Measurements from ENCODE around the gene TRIM16.
"Not testable (repeated sequence)": the region's sequence is repeated elsewhere in the genome, so short reads cannot be mapped to it uniquely, and the experiment has no call there.

Gene TRIM16

DNA sequence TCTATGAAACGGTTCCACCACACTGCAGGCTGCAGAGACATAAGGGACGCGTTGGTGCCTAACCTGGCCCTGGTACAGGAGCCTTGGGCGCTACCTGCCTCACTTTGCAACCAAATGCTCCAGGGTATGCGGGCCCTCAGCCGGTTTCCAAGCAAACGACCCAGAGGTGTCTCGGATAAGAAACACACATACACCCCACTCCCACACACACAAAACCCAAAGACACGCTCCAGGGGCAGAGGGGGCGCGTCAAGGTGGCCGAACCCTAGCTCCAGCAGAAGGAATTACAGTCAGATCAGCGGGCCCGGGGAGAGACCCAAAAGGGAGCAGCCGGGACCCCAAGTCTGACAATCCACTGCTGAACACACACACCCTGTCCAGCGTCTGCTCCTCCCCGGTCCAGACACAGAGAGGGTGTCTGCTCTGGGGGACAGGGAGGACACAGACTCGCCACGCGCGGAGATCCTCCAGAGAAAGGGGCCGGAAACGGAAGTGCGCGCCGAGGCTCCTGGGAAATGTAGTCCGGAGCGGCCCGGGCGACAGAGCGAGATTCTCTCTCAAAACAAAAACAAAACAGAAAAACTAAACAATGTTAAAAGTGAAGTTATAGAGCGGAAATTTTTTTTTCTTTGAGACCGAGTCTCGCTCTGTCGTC, at the start of gene TRIM16:
TRIM16 (minus strand) TSS at position 488 of the 655 bp plus-strand sequence. CDS start 32,702 bp downstream, outside the sequence.
- DNase-seq (ENCODE audit: low read depth, low spot score): peak; percentile 57

GRCh38 chr17:15733174-15733789, 49.2 kb upstream of the TRIM16 start:
- not testable (repeated sequence) for DNase-seq (ENCODE audit: low read depth, low spot score)

GRCh38 chr17:15731900-15732299, 47.8 kb upstream of the TRIM16 start, which contains the start of gene TBC1D26:
Gene TBC1D26, plus strand, starts transcription at chr17:15732283. Its CDS starts 3,066 bp downstream, at chr17:15735349.
- DNase-seq (ENCODE audit: low read depth, low spot score): not testable (repeated sequence)

DNA sequence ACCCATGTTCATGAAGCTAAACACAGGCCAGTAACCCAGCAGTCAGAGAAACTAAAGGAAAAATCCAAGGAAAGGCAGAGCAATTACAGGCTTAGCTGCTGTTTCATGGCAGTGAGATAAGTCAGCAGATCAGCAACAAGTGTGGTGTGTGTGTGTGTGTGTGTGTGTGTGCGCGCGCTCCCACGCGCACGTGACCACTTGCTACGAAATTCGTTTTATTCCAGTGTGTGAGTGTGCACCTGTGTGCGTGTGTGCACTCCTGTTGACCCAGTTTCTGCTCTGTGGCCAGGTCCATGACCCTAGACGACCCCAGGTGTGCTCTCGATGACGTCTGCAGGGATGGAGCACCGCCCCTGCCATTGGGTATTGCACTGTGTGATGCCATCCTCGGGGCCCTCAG, 46.4 kb upstream of the TRIM16 start:
- not testable (repeated sequence) for DNase-seq (ENCODE audit: low read depth, low spot score)

DNA sequence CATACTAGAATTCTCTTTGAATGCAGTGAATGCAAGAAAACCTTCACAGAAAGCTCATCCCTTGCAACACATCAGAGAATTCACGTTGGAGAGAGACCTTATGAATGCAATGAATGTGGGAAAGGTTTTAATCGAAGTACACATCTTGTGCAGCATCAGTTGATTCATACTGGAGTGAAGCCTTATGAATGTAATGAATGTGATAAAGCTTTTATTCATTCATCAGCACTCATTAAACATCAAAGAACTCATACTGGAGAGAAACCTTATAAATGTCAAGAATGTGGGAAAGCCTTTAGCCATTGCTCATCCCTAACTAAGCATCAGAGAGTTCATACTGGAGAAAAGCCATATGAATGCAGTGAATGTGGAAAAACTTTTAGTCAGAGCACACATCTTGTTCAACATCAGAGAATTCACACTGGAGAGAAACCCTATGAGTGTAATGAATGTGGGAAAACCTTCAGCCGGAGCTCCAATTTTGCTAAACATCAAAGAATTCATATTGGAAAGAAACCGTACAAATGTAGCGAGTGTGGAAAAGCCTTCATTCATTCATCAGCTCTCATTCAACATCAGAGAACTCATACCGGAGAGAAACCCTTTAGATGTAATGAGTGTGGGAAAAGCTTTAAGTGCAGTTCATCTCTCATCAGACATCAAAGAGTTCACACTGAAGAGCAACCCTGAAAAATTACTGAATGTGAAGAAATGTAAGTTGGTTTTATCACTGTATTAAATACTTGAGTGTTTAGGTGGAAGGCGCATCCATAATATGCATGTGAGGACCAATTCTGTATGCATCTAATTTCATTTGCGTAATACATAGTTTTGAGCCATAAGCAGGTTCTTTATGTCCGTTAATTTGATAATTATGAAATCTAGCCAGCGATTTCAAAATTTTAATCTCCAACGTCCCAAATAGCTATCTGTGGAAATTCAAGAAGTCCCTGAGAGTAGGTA, 32.8 kb upstream of the TRIM16 start:
- not testable (repeated sequence) for DNase-seq (ENCODE audit: low read depth, low spot score)

DNA sequence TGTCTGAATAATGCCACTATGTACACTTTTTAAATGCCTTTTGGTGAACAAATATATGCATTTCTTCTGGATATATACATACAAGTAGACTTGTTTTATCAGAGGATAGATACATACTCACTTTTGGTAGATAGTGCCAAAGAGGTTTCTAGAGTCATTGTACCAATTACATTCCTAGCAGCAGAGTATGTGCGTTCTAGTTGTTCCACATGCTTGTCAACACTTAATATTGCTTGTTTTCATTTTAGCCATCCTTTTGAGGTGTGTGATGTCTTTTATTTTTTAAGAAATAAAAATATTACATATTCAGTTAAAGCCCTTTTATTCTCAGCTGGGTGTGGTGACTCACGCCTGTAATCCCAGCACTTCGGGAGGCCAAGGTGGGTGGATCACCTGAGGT, 24.8 kb upstream of the TRIM16 start:
- not testable (repeated sequence) for DNase-seq (ENCODE audit: low read depth, low spot score)

- DNase-seq (ENCODE audit: low read depth, low spot score): not testable (repeated sequence)
Measured at GRCh38 chr17:15704813-15705212, 20.7 kb upstream of the TRIM16 start.

GRCh38 chr17:15704239-15704638, 20.1 kb upstream of the TRIM16 start:
- not testable (repeated sequence) for DNase-seq (ENCODE audit: low read depth, low spot score)

GRCh38 chr17:15699937-15700336, 15.8 kb upstream of the TRIM16 start:
- not testable (repeated sequence) for DNase-seq (ENCODE audit: low read depth, low spot score)

- peak; percentile 99 for DNase-seq (ENCODE audit: low read depth, low spot score)
Measured at GRCh38 chr17:15699413-15699924, 15.4 kb upstream of the TRIM16 start, which contains the start of gene ZNF286A. Gene ZNF286A, plus strand, starts transcription at chr17:15699752. Its CDS starts 578 bp downstream, at chr17:15700330.

GRCh38 chr17:15698967-15699366, 14.9 kb upstream of the TRIM16 start:
- DNase-seq (ENCODE audit: low read depth, low spot score): not testable (repeated sequence)

GRCh38 chr17:15687494-15687893, 3.4 kb upstream of the TRIM16 start:
- DNase-seq (ENCODE audit: low read depth, low spot score): not testable (repeated sequence)

DNA sequence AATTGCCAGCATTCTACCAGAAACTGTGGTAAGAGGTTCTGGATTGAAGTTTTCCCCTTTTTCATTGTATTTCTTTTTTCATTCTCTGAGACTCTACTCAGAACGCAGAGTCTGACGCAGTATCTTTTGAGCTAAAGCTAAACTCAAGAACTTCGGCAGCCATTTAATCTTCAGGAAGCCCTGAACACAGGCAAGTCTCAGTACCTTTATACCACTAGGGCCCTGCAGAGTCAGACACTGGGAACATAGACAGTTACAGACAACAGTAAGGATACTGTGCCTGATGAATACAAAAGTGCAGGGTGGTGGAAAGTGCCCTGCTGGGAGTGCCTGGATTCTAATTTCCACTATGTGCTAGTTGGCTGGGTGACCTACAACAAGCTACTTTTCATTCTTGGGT, 976 bp downstream of the TRIM16 start:
- DNase-seq (ENCODE audit: low read depth, low spot score): not testable (repeated sequence)

DNA sequence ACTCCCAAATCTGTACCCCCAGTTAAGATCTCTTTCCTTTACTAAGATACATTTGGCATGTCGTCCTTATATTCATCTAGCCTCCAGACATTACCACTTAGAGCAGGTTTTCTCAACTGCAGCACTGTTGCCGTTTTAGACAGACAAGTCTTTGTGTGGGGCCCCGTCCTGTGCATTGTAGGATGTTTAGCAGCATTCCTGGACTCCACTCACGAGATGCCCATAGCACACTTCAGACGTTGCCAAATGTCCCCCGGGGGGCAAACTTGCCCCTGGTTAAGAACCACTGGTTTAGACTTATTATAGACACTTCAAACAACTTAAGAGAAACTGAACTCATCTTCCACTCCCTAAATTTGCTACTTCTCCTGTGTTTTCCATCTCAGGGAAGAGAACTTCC, 8.1 kb downstream of the TRIM16 start:
- DNase-seq (ENCODE audit: low read depth, low spot score): not testable (repeated sequence)

- not testable (repeated sequence) for DNase-seq (ENCODE audit: low read depth, low spot score)
Measured at GRCh38 chr17:15674640-15675039, 9.5 kb downstream of the TRIM16 start.

DNA sequence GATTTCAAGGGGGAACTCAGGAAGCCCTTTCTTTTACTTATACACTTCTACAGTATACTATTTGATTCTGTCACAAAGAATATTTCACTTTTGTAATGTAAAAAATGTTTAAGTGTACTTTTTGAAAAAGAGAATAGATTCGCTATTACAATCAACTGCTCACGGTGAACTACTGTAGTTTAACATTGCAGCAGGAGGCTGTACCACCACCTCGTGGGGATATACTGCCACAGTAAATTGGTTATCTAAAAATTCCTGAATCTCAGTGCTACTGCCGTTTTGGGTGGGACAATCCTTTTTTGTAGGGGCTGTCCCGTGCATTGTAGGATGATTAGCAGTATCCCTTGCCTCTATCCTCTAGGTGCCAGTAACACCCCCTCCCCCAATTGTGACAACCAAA, 14.6 kb downstream of the TRIM16 start:
- not testable (repeated sequence) for DNase-seq (ENCODE audit: low read depth, low spot score)

- no peak for DNase-seq (ENCODE audit: low read depth, low spot score)
Measured at GRCh38 chr17:15663691-15664090, 20.4 kb downstream of the TRIM16 start.

GRCh38 chr17:15663176-15663575, 20.9 kb downstream of the TRIM16 start:
- DNase-seq (ENCODE audit: low read depth, low spot score): no peak

DNA sequence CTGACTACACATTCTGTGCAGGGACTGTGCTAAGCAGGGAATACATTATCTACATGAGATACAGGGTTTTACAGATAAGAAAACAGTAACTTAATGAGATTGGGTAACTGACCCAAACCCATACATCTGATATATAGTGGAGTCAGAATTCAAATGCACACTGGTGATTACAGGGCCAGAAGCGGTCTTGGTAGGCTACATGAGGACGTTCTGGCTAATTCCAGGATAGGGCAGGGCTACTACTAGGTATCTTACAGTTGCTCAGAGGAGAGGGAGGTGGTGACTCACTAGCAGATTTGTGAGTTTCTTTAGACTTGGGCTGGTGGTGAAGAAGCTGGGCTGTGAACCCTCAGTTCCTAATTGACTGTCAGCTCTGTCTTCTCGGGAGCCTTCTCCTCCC, 21.4 kb downstream of the TRIM16 start:
- no peak for DNase-seq (ENCODE audit: low read depth, low spot score)

DNA sequence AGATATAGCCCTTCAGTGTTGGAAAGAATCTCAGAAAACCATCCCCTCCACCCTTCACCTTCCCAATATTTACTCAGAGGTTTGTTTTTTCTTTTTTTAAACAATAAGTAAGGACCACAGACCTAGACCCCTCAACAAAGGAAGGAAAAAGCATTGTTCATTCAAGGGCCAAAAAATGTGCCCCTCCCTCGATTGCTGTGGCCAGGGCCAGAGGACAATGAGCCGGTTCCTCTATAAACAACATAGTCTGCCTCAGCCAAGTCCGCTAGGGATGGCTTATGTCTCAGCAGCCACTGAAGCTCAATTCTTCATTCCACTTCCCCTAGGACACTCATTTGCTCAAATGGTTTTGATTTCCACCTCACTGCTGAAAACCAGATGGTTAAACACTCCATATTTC, 24.0 kb downstream of the TRIM16 start:
- no peak for DNase-seq (ENCODE audit: low read depth, low spot score)

- peak; percentile 79 for DNase-seq (ENCODE audit: low read depth, low spot score)
Measured at GRCh38 chr17:15659663-15660062, 24.4 kb downstream of the TRIM16 start.

- DNase-seq (ENCODE audit: low read depth, low spot score): no peak
Measured at GRCh38 chr17:15659236-15659635, 24.9 kb downstream of the TRIM16 start.

All from ELF-1 (cell line).